Ascending aorta (tissue), 2 donors: ENCODE data around the gene CIROP. TPM values are rescaled to one million over a fixed set of nuclear protein-coding genes. Genes with fewer than 3 reads are reported as not detected.

Experiments used
- DNase-seq, 2 donors: peaks; one replicate each; pipeline ENCODE4 v3.0.0-alpha.2; 2019; ENCODE audit warnings: low spot score in 2 of 2
- H3K27ac ChIP-seq, 2 donors: fragments of 200-600 bp; sonication (generic); one replicate each; pipeline ENCODE4 v1.5.1; 2016 to 2017; ENCODE audit warnings: mild to moderate bottlenecking in 1 of 2
- H3K27me3 ChIP-seq: fragments of 200-600 bp; sonication (generic); one replicate; pipeline ENCODE4 v1.5.1; 2017
- H3K36me3 ChIP-seq, 2 donors: fragments of 200-600 bp; sonication (generic); one replicate each; pipeline ENCODE4 v1.5.1; 2016
- H3K4me1 ChIP-seq, 2 donors: fragments of 200-600 bp; sonication (generic); one replicate each; pipeline ENCODE4 v1.5.1; 2016 to 2017; ENCODE audit warnings: mild to moderate bottlenecking in 1 of 2
- H3K4me3 ChIP-seq, 2 donors: fragments of 200-600 bp; sonication (generic); one replicate each; pipeline ENCODE4 v1.5.1; 2016 to 2017; ENCODE audit warnings: mild to moderate bottlenecking in 1 of 2
- H3K9me3 ChIP-seq, 2 donors: fragments of 200-600 bp; sonication (generic); one replicate each; pipeline ENCODE4 v1.5.1; 2016
- CTCF ChIP-seq, 3 experiments: fragments of 200-600 bp in 2 of 3; fragments of 450-650 bp in 1 of 3; sonication (generic) in 2 of 3; IDR thresholded peaks; one replicate each; pipeline ENCODE4 v1.5.1; 2016 to 2019; ENCODE audit warnings: antibody characterized with exemption in 3 of 3, mild to moderate bottlenecking in 1 of 3, moderate library complexity in 1 of 3
- intact Hi-C: fragments of 100-400 bp; cut with DNase I; formaldehyde crosslinking; loops from one replicate; pipeline ENCODE4 v1.15.1; 2023
- total RNA-seq: library from RNA; depleted of rRNA; stranded (reverse); fragments of >200 nt; gene quantifications from one replicate; pipeline ENCODE4 v1.1.0, GENCODE V29; 2016

CIROP gene
- total RNA-seq, 1 donor from 2014 or later, result not detected

- Histone ChIP-seq H3K27ac (no peak overlapping the region), H3K4me1 (peaks cover 3 to 18% of the 10 kb centered on the region in 2 donors), H3K27me3 (no peaks in the 10 kb centered on the region), H3K36me3 (peaks cover 26 to 29% of the 10 kb centered on the region in 2 donors), H3K9me3 (no peaks in the 10 kb centered on the region), H3K4me3 (peak overlapping the region; percentile 10 to 95)
- intact Hi-C loops, result loop anchor here (5.0 to 10.0 kb wide), 2 partner anchors 124 to 502 kb away; no protein-coding TSS in a partner anchor
- TF ChIP-seq CTCF (IDR thresholded peaks at IDR 0.05), result peak; percentile 31 to 57 (median 52)
- DNase-seq, result peak in 1 of 2 donors; percentile 78
Measured at GRCh38 chr14:23056145-23056955, 48.4 kb downstream of the CIROP start.

- Histone ChIP-seq H3K9me3 (no peaks in the 10 kb centered on the region), H3K4me1 (peaks cover 3 to 18% of the 10 kb centered on the region in 2 donors), H3K27me3 (no peaks in the 10 kb centered on the region), H3K4me3 (no peak overlapping the region), H3K27ac (no peak overlapping the region), H3K36me3 (peaks cover 19 to 23% of the 10 kb centered on the region in 2 donors)
- intact Hi-C loops, result loop anchor here (5.0 to 10.0 kb wide), 2 partner anchors 123 to 501 kb away; no protein-coding TSS in a partner anchor
- DNase-seq, result no peak
- no peak for TF ChIP-seq CTCF (IDR thresholded peaks at IDR 0.05)
Measured at GRCh38 chr14:23055621-23056144, 49.1 kb downstream of the CIROP start.

GRCh38 chr14:23055147-23055550 lies 49.6 kb downstream of the CIROP start:
- peaks cover 3 to 18% of the 10 kb centered on the region in 2 donors for H3K4me1 ChIP-seq

GRCh38 chr14:23054000-23054811 lies 50.6 kb downstream of the CIROP start:
- intact Hi-C loops, result loop anchor here (10.0 kb wide), 1 partner anchor 499 kb away; no protein-coding TSS in a partner anchor
- no peaks in the 10 kb centered on the region for H3K27me3 ChIP-seq
- peaks cover 8 to 10% of the 10 kb centered on the region in 2 donors for H3K36me3 ChIP-seq
- H3K27ac ChIP-seq, result no peak overlapping the region
- peaks cover 3 to 18% of the 10 kb centered on the region in 2 donors for H3K4me1 ChIP-seq
- DNase-seq, result no peak
- TF ChIP-seq CTCF (IDR thresholded peaks at IDR 0.05), result peak in 2 of 3 experiments; percentile 7
- no peaks in the 10 kb centered on the region for H3K9me3 ChIP-seq
- H3K4me3 ChIP-seq, result no peak overlapping the region

More at GRCh38 chr14:23055147-23055550, 49.6 kb downstream of the CIROP start:
- TF ChIP-seq CTCF (IDR thresholded peaks at IDR 0.05), result no peak
- Histone ChIP-seq H3K36me3 (peaks cover 14 to 17% of the 10 kb centered on the region in 2 donors), H3K27ac (no peak overlapping the region), H3K4me3 (no peak overlapping the region), H3K9me3 (no peaks in the 10 kb centered on the region), H3K27me3 (no peaks in the 10 kb centered on the region)
- intact Hi-C loops, result loop anchor here (5.0 to 10.0 kb wide), 2 partner anchors 123 to 500 kb away; no protein-coding TSS in a partner anchor
- no peak for DNase-seq

- H3K4me3 ChIP-seq, result no peak overlapping the region
- no peak for DNase-seq
- intact Hi-C loops, result loop anchor here (10.0 kb wide), 1 partner anchor 499 kb away; no protein-coding TSS in a partner anchor
- H3K27ac ChIP-seq, result no peak overlapping the region
- peaks cover under 1 to 2% of the 10 kb centered on the region in 2 donors for H3K36me3 ChIP-seq
- no peaks in the 10 kb centered on the region for H3K27me3 ChIP-seq
- H3K4me1 ChIP-seq, result peaks cover 3 to 17% of the 10 kb centered on the region in 2 donors
- TF ChIP-seq CTCF (IDR thresholded peaks at IDR 0.05), result no peak
- H3K9me3 ChIP-seq, result no peaks in the 10 kb centered on the region
Measured at GRCh38 chr14:23053426-23053825, 51.4 kb downstream of the CIROP start.
